Panc1 (cell line): ENCODE data around the gene SLC2A2. TPM values are rescaled to one million over a fixed set of nuclear protein-coding genes. Genes with fewer than 3 reads are reported as not detected.

ENCODE experiments used
- ATAC-seq: fragments of 200-7000 bp; cut with Tn5 transposase; 2 replicates; pipeline ENCODE4 v1.9.1; 2020; ENCODE audit warnings: mild to moderate bottlenecking, moderate library complexity
- BruUV-seq: library from RNA; stranded (reverse); fragments of 400-500 nt; replicated peaks from 2 replicates; lab custom pipeline; 2021; lab: Mats Ljungman, UMichigan
- CTCF ChIA-PET: fragments of 300-600 bp; sonication (Branson Sonifier 250); formaldehyde crosslinking; loops from one replicate; lab custom pipeline; 2022; ENCODE audit warnings: antibody characterized with exemption; lab: Charles Lee
- POLR2A ChIA-PET: fragments of 300-600 bp; sonication (Branson Sonifier 250); formaldehyde crosslinking; loops from one replicate; lab custom pipeline; 2022; ENCODE audit warnings: antibody characterized with exemption; lab: Charles Lee
- DNase-seq: peaks from one replicate; pipeline ENCODE4 v3.0.0-alpha.2; 2010; ENCODE audit warnings: low read depth, low spot score
- H3K27ac ChIP-seq: 2 replicates; pipeline ENCODE4 v1.5.1; 2011; ENCODE audit warnings: mild to moderate bottlenecking, low read length, inconsistent platforms
- H3K27me3 ChIP-seq: fragments of 200-500 bp; sonication (Bioruptor generic); 2 replicates; pipeline ENCODE4 v1.6.0; 2014; ENCODE audit warnings: low read length, inconsistent platforms; ENCODE audit not compliant: control insufficient read depth, insufficient read depth
- H3K36me3 ChIP-seq: fragments of 200-500 bp; sonication (Bioruptor generic); 2 replicates; pipeline ENCODE4 v1.5.1; 2014; ENCODE audit warnings: inconsistent platforms, mild to moderate bottlenecking, low read length, moderate library complexity; ENCODE audit not compliant: control insufficient read depth, insufficient read depth
- H3K4me1 ChIP-seq: 2 replicates; pipeline ENCODE4 v1.5.1; 2011; ENCODE audit warnings: inconsistent platforms, mild to moderate bottlenecking, low read length, moderate library complexity; ENCODE audit not compliant: control insufficient read depth, insufficient read depth
- H3K4me3 ChIP-seq, 2 experiments: 2 replicates each; pipeline ENCODE4 v1.5.1; 2011 to 2012; ENCODE audit warnings: low read depth in 2 of 2, low read length in 2 of 2, mild to moderate bottlenecking in 2 of 2, inconsistent platforms in 1 of 2, moderate library complexity in 1 of 2
- H3K9me3 ChIP-seq: fragments of 200-500 bp; sonication (Bioruptor generic); 2 replicates; pipeline ENCODE4 v1.5.1; 2014; ENCODE audit warnings: low read depth, mild to moderate bottlenecking, inconsistent platforms, low read length, moderate library complexity; ENCODE audit not compliant: control insufficient read depth, insufficient read depth
- POLR2AphosphoS5 ChIP-seq: IDR thresholded peaks from 2 replicates; pipeline ENCODE4 v1.6.1; 2012; ENCODE audit warnings: mild to moderate bottlenecking, low read depth, low read length, moderate library complexity
- REST ChIP-seq, 2 experiments: IDR thresholded peaks; 2 replicates each; pipeline ENCODE4 v1.6.1; 2011 to 2012; ENCODE audit warnings: low read depth in 2 of 2, control low read depth in 1 of 2, low read length in 1 of 2, mild to moderate bottlenecking in 1 of 2, moderate library complexity in 1 of 2; ENCODE audit not compliant: insufficient read depth in 1 of 2
- SIN3A ChIP-seq: IDR thresholded peaks from 2 replicates; pipeline ENCODE4 v1.6.1; 2012; ENCODE audit warnings: low read depth, mild to moderate bottlenecking, low read length, moderate library complexity, borderline replicate concordance; ENCODE audit not compliant: insufficient read depth
- TCF7L2 ChIP-seq: IDR thresholded peaks from 2 replicates; pipeline ENCODE4 v1.6.1; 2011; ENCODE audit warnings: mild to moderate bottlenecking, low read depth, low read length, inconsistent platforms
- in situ Hi-C: cut with HindIII; loops from 2 replicates; pipeline ENCODE4 v1.10.0; 2016; ENCODE audit warnings: low sequenced_read_pairs, low pct_unique_long_range_greater_than_20kb
- intact Hi-C: fragments of 100-400 bp; cut with micrococcal nuclease; formaldehyde crosslinking; loops from one replicate; pipeline ENCODE4 v1.10.0; 2022; ENCODE audit not compliant: unreplicated experiment
- total RNA-seq: library from RNA; stranded (reverse); gene quantifications from one replicate; pipeline ENCODE4 v1.2.1, GENCODE V29; 2021; ENCODE audit not compliant: unreplicated experiment
- TF ChIP-seq, protein P1 (sequence below): fragments of 450-650 bp; IDR thresholded peaks from 2 replicates; pipeline ENCODE4 v1.5.1; 2017; ENCODE audit warnings: mild to moderate bottlenecking

Gene SLC2A2
- total RNA-seq, 1 experiment from 2014 or later = 0.13 TPM

- H3K27me3 ChIP-seq = no peaks in the 10 kb centered on the region
- ChIA-PET CTCF (no interaction called here), POLR2A (no interaction called here)
- no peak for TF ChIP-seq POLR2AphosphoS5
- TF ChIP-seq TCF7L2 = no peak
- no peak for TF ChIP-seq SIN3A
- TF ChIP-seq, protein P1, sequence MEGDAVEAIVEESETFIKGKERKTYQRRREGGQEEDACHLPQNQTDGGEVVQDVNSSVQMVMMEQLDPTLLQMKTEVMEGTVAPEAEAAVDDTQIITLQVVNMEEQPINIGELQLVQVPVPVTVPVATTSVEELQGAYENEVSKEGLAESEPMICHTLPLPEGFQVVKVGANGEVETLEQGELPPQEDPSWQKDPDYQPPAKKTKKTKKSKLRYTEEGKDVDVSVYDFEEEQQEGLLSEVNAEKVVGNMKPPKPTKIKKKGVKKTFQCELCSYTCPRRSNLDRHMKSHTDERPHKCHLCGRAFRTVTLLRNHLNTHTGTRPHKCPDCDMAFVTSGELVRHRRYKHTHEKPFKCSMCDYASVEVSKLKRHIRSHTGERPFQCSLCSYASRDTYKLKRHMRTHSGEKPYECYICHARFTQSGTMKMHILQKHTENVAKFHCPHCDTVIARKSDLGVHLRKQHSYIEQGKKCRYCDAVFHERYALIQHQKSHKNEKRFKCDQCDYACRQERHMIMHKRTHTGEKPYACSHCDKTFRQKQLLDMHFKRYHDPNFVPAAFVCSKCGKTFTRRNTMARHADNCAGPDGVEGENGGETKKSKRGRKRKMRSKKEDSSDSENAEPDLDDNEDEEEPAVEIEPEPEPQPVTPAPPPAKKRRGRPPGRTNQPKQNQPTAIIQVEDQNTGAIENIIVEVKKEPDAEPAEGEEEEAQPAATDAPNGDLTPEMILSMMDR = no peak
- TF ChIP-seq REST (IDR thresholded peaks at IDR 0.05; ENCODE audit: insufficient read depth in 1 of 2, low read depth in 2 of 2, low read length in 1 of 2) = no peak
- no peak overlapping the region for H3K27ac ChIP-seq
- no peak overlapping the region for H3K4me3 ChIP-seq
- intact Hi-C loops = no loop called here
- no peaks in the 10 kb centered on the region for H3K9me3 ChIP-seq
- ATAC-seq (no peak), DNase-seq (no peak)
- in situ Hi-C loops = no loop called here
- H3K36me3 ChIP-seq = no peaks in the 10 kb centered on the region; the same call in 1 of the 2 replicates
- no peaks in the 10 kb centered on the region for H3K4me1 ChIP-seq
- BruUV-seq = no TSS peak
Measured at GRCh38 chr3:171007316-171007715, 19.2 kb downstream of the SLC2A2 start.

DNA sequence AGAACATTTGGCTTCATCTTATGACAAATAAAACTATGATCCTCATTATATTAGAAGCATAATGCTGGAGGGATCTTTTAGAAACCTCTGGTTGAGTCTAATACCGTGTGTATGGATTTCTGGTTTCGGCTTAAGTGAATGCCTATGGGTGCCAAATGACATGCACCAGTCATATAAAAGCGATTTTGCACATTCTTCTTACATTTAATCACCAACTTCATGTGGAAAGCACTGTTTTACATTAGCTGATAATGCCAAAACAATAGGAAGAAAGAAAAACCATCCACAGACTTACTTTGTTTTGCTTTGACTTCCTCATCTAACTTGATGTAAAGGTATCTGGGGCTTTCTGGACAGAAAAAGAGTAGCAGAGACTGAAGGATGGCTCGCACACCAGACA is 20.9 kb downstream of the SLC2A2 start:
- Histone ChIP-seq H3K9me3 (no peaks in the 10 kb centered on the region), H3K27me3 (no peaks in the 10 kb centered on the region), H3K27ac (no peak overlapping the region), H3K36me3 (no peaks in the 10 kb centered on the region; the same call in 1 of the 2 replicates), H3K4me1 (no peaks in the 10 kb centered on the region), H3K4me3 (no peak overlapping the region)
- intact Hi-C loops = no loop called here
- ATAC-seq = no peak
- in situ Hi-C loops = no loop called here
- no peak for TF ChIP-seq POLR2AphosphoS5
- TF ChIP-seq REST (IDR thresholded peaks at IDR 0.05; ENCODE audit: insufficient read depth in 1 of 2, low read depth in 2 of 2, low read length in 1 of 2) = no peak
- no peak for TF ChIP-seq TCF7L2
- TF ChIP-seq, protein P1 = no peak
- TF ChIP-seq SIN3A = no peak
- BruUV-seq = no TSS peak
- CTCF ChIA-PET = no interaction called here
- no peak for DNase-seq
- POLR2A ChIA-PET = no interaction called here
